ENCODE results near the gene SPATA4. TPM values are rescaled to one million over a fixed set of nuclear protein-coding genes. Genes with fewer than 3 reads are reported as not detected.

The SPATA4 gene
- total RNA-seq, 1 experiment from 2014 or later: 0.20 TPM

DNA sequence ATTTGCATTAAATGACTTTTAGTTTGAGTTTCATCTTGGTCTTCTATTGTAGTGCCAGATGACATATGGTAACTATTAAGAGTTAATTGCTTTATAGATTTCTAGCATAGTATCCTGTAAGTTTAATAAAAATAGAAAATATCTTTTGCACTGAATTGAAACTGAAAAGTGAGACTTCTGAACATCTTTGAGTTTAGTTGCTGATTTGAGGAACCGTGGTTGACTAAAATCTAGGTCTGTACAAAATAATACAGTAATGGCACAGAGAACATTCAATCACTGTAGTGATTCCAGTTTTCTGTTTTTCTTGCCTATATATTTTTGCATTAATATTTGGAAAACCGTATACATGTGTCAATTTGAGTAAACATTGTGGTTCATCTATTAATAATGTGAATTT, 60.7 kb downstream of the SPATA4 start:
- H3K4me1 ChIP-seq (ENCODE audit: control insufficient read depth in 1 of 2, insufficient read depth in 2 of 2, low read length in 2 of 2): no peaks in the 10 kb centered on the region
- ChIA-PET POLR2A (no interaction called here), RAD21 (ENCODE audit: low non-redundant PET in 1 of 2, low total read pairs in 2 of 2, uncharacterized antibody in 2 of 2, unreplicated experiment in 2 of 2) (no interaction called here), CTCF (interaction anchor here (1.3 kb wide), 1 partner anchor 16 kb away, joined by 3 read pairs; no protein-coding TSS in a partner anchor)
- H3K27ac ChIP-seq (ENCODE audit: low read depth, low read length): no peak overlapping the region
- peaks cover 5% of the 10 kb centered on the region; the same call in 1 of the 2 replicates for H3K9me2 ChIP-seq (ENCODE audit: insufficient read depth)
- no peak overlapping the region for H3K4me3 ChIP-seq (replicated peaks in 1 of 2; ENCODE audit: low read depth in 1 of 2, low read length in 2 of 2)
- H4K20me1 ChIP-seq (ENCODE audit: insufficient read depth): no peaks in the 10 kb centered on the region
- no peak overlapping the region for H3K9ac ChIP-seq (ENCODE audit: low read length)
- TF ChIP-seq POLR2A (IDR thresholded peaks at IDR 0.05; ENCODE audit: borderline replicate concordance, extremely low read depth, insufficient read depth, insufficient read length): no peak
- no peak for TF ChIP-seq SP1 (IDR thresholded peaks at IDR 0.05; ENCODE audit: low read depth)
- no peak for TF ChIP-seq FOSL1 (IDR thresholded peaks at IDR 0.05; ENCODE audit: low read depth)
- TF ChIP-seq EZH2phosphoT487 (IDR thresholded peaks at IDR 0.05; ENCODE audit: borderline replicate concordance): no peak
- no peak for TF ChIP-seq RAD21 (IDR thresholded peaks at IDR 0.05; ENCODE audit: low read depth)
- TF ChIP-seq, protein P1, sequence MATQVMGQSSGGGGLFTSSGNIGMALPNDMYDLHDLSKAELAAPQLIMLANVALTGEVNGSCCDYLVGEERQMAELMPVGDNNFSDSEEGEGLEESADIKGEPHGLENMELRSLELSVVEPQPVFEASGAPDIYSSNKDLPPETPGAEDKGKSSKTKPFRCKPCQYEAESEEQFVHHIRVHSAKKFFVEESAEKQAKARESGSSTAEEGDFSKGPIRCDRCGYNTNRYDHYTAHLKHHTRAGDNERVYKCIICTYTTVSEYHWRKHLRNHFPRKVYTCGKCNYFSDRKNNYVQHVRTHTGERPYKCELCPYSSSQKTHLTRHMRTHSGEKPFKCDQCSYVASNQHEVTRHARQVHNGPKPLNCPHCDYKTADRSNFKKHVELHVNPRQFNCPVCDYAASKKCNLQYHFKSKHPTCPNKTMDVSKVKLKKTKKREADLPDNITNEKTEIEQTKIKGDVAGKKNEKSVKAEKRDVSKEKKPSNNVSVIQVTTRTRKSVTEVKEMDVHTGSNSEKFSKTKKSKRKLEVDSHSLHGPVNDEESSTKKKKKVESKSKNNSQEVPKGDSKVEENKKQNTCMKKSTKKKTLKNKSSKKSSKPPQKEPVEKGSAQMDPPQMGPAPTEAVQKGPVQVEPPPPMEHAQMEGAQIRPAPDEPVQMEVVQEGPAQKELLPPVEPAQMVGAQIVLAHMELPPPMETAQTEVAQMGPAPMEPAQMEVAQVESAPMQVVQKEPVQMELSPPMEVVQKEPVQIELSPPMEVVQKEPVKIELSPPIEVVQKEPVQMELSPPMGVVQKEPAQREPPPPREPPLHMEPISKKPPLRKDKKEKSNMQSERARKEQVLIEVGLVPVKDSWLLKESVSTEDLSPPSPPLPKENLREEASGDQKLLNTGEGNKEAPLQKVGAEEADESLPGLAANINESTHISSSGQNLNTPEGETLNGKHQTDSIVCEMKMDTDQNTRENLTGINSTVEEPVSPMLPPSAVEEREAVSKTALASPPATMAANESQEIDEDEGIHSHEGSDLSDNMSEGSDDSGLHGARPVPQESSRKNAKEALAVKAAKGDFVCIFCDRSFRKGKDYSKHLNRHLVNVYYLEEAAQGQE (IDR thresholded peaks at IDR 0.05; ENCODE audit: low read depth): no peak
- no peak for TF ChIP-seq SRF (IDR thresholded peaks at IDR 0.05; ENCODE audit: low read depth)
- TF ChIP-seq EGR1 (IDR thresholded peaks at IDR 0.05; ENCODE audit: low read depth): no peak
- no peak for TF ChIP-seq YY1 (IDR thresholded peaks at IDR 0.05; ENCODE audit: extremely low read depth, insufficient replicate concordance, low read depth, low read length)
- TF ChIP-seq SIN3A (IDR thresholded peaks at IDR 0.05; ENCODE audit: low read depth): no peak
- TF ChIP-seq, protein P2, sequence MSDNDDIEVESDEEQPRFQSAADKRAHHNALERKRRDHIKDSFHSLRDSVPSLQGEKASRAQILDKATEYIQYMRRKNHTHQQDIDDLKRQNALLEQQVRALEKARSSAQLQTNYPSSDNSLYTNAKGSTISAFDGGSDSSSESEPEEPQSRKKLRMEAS (IDR thresholded peaks at IDR 0.05): no peak
- no peak for TF ChIP-seq TCF7L2 (IDR thresholded peaks at IDR 0.05; ENCODE audit: borderline replicate concordance, extremely low read depth, insufficient read depth, insufficient read length)
- TF ChIP-seq, protein P3, sequence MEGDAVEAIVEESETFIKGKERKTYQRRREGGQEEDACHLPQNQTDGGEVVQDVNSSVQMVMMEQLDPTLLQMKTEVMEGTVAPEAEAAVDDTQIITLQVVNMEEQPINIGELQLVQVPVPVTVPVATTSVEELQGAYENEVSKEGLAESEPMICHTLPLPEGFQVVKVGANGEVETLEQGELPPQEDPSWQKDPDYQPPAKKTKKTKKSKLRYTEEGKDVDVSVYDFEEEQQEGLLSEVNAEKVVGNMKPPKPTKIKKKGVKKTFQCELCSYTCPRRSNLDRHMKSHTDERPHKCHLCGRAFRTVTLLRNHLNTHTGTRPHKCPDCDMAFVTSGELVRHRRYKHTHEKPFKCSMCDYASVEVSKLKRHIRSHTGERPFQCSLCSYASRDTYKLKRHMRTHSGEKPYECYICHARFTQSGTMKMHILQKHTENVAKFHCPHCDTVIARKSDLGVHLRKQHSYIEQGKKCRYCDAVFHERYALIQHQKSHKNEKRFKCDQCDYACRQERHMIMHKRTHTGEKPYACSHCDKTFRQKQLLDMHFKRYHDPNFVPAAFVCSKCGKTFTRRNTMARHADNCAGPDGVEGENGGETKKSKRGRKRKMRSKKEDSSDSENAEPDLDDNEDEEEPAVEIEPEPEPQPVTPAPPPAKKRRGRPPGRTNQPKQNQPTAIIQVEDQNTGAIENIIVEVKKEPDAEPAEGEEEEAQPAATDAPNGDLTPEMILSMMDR (IDR thresholded peaks at IDR 0.05 in 2 of 3, conservative IDR thresholded peaks at IDR 0.05 in 1 of 3; ENCODE audit: borderline replicate concordance in 1 of 3, insufficient read depth in 1 of 3, low read depth in 2 of 3, low read length in 2 of 3): no peak
- no peak for TF ChIP-seq CEBPB (IDR thresholded peaks at IDR 0.05; ENCODE audit: low read depth)
- no peak for TF ChIP-seq ELF1 (IDR thresholded peaks at IDR 0.05; ENCODE audit: borderline replicate concordance, low read depth)
- TF ChIP-seq ZNF274 (IDR thresholded peaks at IDR 0.05; ENCODE audit: low read depth, low read length): no peak
- no peak for TF ChIP-seq ZFX (IDR thresholded peaks at IDR 0.05)
- no peak for TF ChIP-seq JUND (IDR thresholded peaks at IDR 0.05)
- no peak for TF ChIP-seq POLR2AphosphoS5 (IDR thresholded peaks at IDR 0.05; ENCODE audit: low read depth, low read length)
- TF ChIP-seq, protein P4, sequence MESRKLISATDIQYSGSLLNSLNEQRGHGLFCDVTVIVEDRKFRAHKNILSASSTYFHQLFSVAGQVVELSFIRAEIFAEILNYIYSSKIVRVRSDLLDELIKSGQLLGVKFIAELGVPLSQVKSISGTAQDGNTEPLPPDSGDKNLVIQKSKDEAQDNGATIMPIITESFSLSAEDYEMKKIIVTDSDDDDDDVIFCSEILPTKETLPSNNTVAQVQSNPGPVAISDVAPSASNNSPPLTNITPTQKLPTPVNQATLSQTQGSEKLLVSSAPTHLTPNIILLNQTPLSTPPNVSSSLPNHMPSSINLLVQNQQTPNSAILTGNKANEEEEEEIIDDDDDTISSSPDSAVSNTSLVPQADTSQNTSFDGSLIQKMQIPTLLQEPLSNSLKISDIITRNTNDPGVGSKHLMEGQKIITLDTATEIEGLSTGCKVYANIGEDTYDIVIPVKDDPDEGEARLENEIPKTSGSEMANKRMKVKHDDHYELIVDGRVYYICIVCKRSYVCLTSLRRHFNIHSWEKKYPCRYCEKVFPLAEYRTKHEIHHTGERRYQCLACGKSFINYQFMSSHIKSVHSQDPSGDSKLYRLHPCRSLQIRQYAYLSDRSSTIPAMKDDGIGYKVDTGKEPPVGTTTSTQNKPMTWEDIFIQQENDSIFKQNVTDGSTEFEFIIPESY (IDR thresholded peaks at IDR 0.05; ENCODE audit: extremely low read depth, insufficient replicate concordance, low read length): no peak
- H2AFZ ChIP-seq (ENCODE audit: low read depth, low read length, poor library complexity, severe bottlenecking): no peak overlapping the region
- H3K36me3 ChIP-seq (ENCODE audit: control insufficient read depth in 1 of 2, insufficient read depth in 2 of 2, low read length in 2 of 2): no peaks in the 10 kb centered on the region
- no peaks in the 10 kb centered on the region for H3K9me3 ChIP-seq (ENCODE audit: control insufficient read depth in 1 of 2, insufficient read depth in 1 of 2, low read depth in 1 of 2, low read length in 2 of 2)
- no peak overlapping the region for H3K4me2 ChIP-seq (ENCODE audit: low read length)
- ATAC-seq (no peak), DNase-seq (ENCODE audit: low read depth, low spot score) (no peak)
- no peaks in the 10 kb centered on the region for H3K79me2 ChIP-seq (ENCODE audit: insufficient read depth, low read length)
- no TSS peak for BruUV-seq (replicated peaks)
- H3K27me3 ChIP-seq (ENCODE audit: insufficient read depth, low read length): no peaks in the 10 kb centered on the region
- intact Hi-C loops (cut with micrococcal nuclease): no loop called here

All from HCT116 (cell line).